SJCRH30 (cell line): ENCODE results near the gene ESR1. TPM values are rescaled to one million over a fixed set of nuclear protein-coding genes. Genes with fewer than 3 reads are reported as not detected.
A peak's percentile ranks its signal among the peaks of the same experiment; 100 is the strongest.

ENCODE experiments used
- DNase-seq, 2 experiments: peaks; one replicate each; pipeline ENCODE4 v3.0.0-alpha.2; 2015 to 2020
- H3K27ac ChIP-seq: fragments of 250-450 bp; sonication (Bioruptor Pico); 2 replicates; pipeline ENCODE4 v1.5.1; 2020; ENCODE audit warnings: mild to moderate bottlenecking, moderate library complexity
- H3K27me3 ChIP-seq: fragments of 250-450 bp; sonication (Bioruptor Pico); 2 replicates; pipeline ENCODE4 v1.5.1; 2020; ENCODE audit warnings: mild to moderate bottlenecking, moderate library complexity
- H3K36me3 ChIP-seq: fragments of 250-450 bp; sonication (Bioruptor Pico); 2 replicates; pipeline ENCODE4 v1.5.1; 2020; ENCODE audit warnings: mild to moderate bottlenecking, moderate library complexity
- H3K4me1 ChIP-seq: fragments of 250-450 bp; sonication (Bioruptor Pico); 2 replicates; pipeline ENCODE4 v1.5.1; 2020; ENCODE audit warnings: mild to moderate bottlenecking, moderate library complexity
- H3K4me3 ChIP-seq: fragments of 250-450 bp; sonication (Bioruptor Pico); 2 replicates; pipeline ENCODE4 v1.5.1; 2020; ENCODE audit warnings: mild to moderate bottlenecking, moderate library complexity
- H3K9me3 ChIP-seq: fragments of 250-450 bp; sonication (Bioruptor Pico); replicated peaks from 2 replicates; pipeline ENCODE4 v1.5.1; 2020; ENCODE audit warnings: mild to moderate bottlenecking, moderate library complexity
- total RNA-seq: library from RNA; depleted of rRNA; stranded (reverse); fragments of >200 nt; shearing (Covaris generic); gene quantifications from 2 replicates; pipeline ENCODE4 v1.2.3, GENCODE V29; 2014; rRNA removed

Gene ESR1
- total RNA-seq: 0.03 TPM in 1 of 2 replicates, not detected in the other

DNA sequence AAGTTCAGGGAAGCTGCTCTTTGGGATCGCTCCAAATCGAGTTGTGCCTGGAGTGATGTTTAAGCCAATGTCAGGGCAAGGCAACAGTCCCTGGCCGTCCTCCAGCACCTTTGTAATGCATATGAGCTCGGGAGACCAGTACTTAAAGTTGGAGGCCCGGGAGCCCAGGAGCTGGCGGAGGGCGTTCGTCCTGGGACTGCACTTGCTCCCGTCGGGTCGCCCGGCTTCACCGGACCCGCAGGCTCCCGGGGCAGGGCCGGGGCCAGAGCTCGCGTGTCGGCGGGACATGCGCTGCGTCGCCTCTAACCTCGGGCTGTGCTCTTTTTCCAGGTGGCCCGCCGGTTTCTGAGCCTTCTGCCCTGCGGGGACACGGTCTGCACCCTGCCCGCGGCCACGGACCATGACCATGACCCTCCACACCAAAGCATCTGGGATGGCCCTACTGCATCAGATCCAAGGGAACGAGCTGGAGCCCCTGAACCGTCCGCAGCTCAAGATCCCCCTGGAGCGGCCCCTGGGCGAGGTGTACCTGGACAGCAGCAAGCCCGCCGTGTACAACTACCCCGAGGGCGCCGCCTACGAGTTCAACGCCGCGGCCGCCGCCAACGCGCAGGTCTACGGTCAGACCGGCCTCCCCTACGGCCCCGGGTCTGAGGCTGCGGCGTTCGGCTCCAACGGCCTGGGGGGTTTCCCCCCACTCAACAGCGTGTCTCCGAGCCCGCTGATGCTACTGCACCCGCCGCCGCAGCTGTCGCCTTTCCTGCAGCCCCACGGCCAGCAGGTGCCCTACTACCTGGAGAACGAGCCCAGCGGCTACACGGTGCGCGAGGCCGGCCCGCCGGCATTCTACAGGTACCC, at the start of gene ESR1:
ESR1 (plus strand) TSS at position 170 of the 858 bp plus-strand sequence; CDS start at position 401, 231 bp downstream.
- no peak within 1 kb of the TSS for H3K27ac ChIP-seq
- H3K36me3 ChIP-seq: no peaks in the 10 kb centered on the region
- H3K9me3 ChIP-seq: no peaks in the 10 kb centered on the region
- no peaks in the 10 kb centered on the region; the same call in 1 of the 2 replicates for H3K4me1 ChIP-seq
- H3K27me3 ChIP-seq: no peaks in the 10 kb centered on the region; the same call in 1 of the 2 replicates
- DNase-seq: peak in 1 of 2 experiments; percentile 15
- H3K4me3 ChIP-seq: peak within 1 kb of the TSS; percentile 15

DNA sequence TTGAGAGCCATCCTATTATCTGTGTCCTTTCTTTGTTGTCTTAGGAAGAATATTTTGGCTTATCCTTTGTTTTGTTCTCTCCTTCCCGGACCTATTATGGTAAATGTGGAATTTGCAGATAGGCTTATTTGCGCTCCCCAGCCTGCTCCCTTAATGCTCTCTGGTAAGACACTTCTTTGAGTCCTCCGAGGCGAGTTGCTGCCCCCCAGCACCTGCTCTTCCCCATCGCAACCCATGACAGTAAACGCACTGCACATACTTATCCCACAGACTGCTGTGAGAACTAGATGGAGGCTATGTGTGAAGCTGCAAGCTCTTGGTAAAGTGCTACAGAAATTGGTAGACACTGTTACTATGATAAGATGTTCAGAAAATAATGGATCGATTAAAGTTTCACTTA, 47.0 kb upstream of the ESR1 start:
- no peak overlapping the region for H3K27ac ChIP-seq
- DNase-seq: peak; percentile 52 to 67
- H3K27me3 ChIP-seq: no peaks in the 10 kb centered on the region
- H3K36me3 ChIP-seq: no peaks in the 10 kb centered on the region
- no peak overlapping the region for H3K4me3 ChIP-seq
- no peaks in the 10 kb centered on the region for H3K9me3 ChIP-seq
- no peaks in the 10 kb centered on the region; the same call in 1 of the 2 replicates for H3K4me1 ChIP-seq

DNA sequence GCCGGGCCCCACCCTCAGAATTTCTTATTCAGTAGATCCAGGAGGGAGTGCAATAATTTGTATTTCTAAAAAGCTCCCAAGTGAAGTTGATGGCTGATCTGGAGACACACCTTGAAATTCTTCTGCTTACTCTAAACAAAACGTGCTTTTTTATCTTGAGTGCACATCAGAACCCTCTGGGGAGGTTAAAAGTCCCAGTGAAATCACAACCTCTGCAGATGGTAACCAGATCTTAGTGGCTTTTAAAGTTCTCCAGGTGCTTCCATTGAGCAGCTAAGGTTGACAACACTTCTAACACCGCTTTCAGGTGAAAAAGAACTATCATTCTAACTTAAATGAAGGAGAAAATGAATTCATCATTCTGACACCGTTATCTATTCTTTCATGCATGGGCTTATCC, 45.6 kb upstream of the ESR1 start:
- Histone ChIP-seq H3K4me3 (no peak overlapping the region), H3K27ac (no peak overlapping the region)

DNA sequence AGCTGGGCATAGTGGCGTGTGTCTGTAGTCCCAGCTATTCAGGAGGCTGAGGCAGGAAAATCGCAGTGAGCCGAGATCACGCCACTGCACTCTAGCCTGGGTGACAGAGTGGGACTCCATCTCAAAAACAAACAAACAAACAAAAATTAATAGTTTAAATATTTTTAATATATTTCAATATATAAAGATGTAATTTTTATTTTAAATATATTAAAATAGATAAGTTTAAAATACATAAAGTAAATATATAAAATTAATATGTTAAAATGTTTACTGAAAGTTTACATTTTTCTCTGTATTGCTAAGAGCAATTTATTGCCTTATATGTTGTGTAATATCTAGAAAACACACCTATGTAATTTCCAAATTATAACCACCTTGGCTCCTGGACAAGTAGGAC, 44.7 kb upstream of the ESR1 start:
- Histone ChIP-seq H3K9me3 (no peaks in the 10 kb centered on the region), H3K27ac (no peak overlapping the region), H3K27me3 (no peaks in the 10 kb centered on the region), H3K36me3 (no peaks in the 10 kb centered on the region), H3K4me1 (no peaks in the 10 kb centered on the region; the same call in 1 of the 2 replicates), H3K4me3 (no peak overlapping the region)
- no peak for DNase-seq

More for the DNA sequence above, 45.6 kb upstream of the ESR1 start:
- Histone ChIP-seq H3K27me3 (no peaks in the 10 kb centered on the region), H3K36me3 (no peaks in the 10 kb centered on the region), H3K9me3 (no peaks in the 10 kb centered on the region), H3K4me1 (no peaks in the 10 kb centered on the region; the same call in 1 of the 2 replicates)
- DNase-seq: no peak

DNA sequence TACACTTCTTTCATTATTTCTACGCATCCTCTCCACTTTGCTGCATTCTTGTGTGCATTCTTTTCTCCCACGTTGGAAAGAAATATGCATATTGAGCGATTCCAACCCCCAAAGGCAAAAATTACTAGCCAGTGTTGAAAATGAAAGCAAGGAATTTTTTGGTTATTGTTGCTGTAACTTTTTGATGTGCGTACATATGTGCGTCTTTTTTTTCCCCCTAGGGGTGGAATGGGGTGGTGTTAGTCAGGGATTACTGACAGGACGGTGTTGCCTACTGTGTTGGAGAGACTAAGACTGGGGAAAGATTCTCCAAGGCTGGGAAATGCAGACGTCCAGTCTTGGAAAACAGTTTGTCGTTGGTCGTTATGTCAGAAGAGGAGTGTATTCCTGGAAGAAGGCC, 44.2 kb upstream of the ESR1 start:
- Histone ChIP-seq H3K27ac (no peak overlapping the region), H3K27me3 (no peaks in the 10 kb centered on the region), H3K4me3 (no peak overlapping the region), H3K9me3 (no peaks in the 10 kb centered on the region), H3K4me1 (no peaks in the 10 kb centered on the region; the same call in 1 of the 2 replicates), H3K36me3 (no peaks in the 10 kb centered on the region)
- peak in 1 of 2 experiments; percentile 10 for DNase-seq

DNA sequence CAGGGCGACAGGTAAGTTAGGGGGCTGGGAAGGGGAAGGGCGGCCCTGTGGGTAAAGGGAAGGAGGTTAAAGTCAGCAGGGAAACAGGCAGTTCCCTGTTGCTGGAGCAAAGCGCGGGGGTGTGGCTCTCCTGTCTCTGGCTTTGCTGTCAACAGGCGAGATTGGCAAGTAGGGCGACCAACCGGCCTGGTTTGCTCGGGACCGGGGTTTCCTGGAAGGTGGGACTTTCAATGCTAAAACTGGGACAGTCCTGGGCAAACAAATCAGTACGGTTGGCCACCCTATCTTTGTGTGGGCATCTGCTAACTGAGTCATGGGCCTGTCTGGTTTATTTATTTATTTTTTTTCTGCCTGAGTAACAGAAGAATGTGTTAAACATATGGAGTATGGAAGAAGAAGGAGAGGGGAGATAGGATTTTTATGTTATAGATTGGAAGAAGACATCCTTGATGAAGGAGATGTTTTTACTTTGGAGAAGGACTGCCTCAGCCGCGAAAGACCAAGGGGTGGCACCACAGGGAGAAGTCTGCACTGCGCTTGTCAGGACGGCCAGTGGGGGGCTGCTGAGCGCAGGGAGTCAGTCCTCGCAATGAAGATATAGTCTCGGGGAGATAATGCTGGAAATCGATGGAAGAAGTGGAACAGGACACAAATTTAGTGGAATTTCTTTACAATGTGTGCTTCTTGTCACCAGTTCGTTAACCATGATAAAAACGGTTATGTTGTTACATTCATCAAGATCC, 43.4 kb upstream of the ESR1 start:
- no peaks in the 10 kb centered on the region for H3K27me3 ChIP-seq
- no peak overlapping the region for H3K4me3 ChIP-seq
- H3K36me3 ChIP-seq: no peaks in the 10 kb centered on the region
- no peaks in the 10 kb centered on the region; the same call in 1 of the 2 replicates for H3K4me1 ChIP-seq
- peak; percentile 33 to 50 for DNase-seq
- H3K27ac ChIP-seq: no peak overlapping the region
- no peaks in the 10 kb centered on the region for H3K9me3 ChIP-seq

DNA sequence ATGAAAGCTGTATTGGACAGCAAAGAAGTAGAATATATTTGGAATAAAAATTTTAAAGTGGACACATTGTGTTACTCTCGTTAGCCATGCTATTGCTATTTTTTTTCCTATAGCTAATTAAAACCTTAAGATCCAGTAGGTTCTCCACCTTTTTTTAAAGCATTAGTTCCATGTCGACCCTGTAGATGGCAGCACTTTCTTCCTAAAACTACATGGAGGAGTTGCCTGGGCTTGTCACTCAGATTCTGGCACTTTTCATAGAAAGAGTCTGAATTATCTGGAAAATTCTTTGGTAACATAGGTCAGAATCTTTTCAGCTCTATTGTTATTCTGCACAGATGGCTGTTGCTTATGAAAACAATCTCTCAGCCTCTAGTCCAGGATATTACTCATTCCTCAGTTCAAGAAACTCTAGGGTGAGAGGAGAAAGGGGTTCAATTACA, 42.0 kb upstream of the ESR1 start:
- H3K9me3 ChIP-seq: no peaks in the 10 kb centered on the region
- DNase-seq: peak; percentile 31 to 77

DNA sequence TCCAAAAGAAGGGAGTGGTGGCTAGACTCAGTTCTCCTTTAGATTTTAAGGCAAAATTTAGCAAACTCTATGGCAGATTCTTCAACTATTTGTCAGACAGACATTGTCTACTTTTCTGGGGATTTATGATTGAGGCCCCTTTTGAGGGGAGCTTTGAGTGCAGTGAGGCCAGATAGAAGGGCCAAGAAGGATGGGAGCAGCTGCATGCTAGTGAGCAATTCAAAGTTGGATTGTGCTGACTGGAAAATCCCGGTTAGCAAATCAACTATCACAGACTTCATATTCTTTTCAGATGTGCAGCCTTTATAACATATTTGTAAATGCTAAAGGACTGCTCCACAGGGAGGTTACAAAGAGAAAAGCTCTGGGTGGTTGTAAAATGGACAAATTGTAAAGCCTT, 35.0 kb upstream of the ESR1 start:
- H3K27me3 ChIP-seq: no peaks in the 10 kb centered on the region
- peaks cover 17% of the 10 kb centered on the region for H3K4me1 ChIP-seq
- peak; percentile 61 to 78 for DNase-seq
- H3K36me3 ChIP-seq: no peaks in the 10 kb centered on the region
- peak overlapping the region; percentile 49 for H3K27ac ChIP-seq
- H3K9me3 ChIP-seq: no peaks in the 10 kb centered on the region
- no peak overlapping the region for H3K4me3 ChIP-seq

More for the DNA sequence above, 42.0 kb upstream of the ESR1 start:
- H3K4me1 ChIP-seq: no peaks in the 10 kb centered on the region; the same call in 1 of the 2 replicates
- no peaks in the 10 kb centered on the region for H3K36me3 ChIP-seq
- no peaks in the 10 kb centered on the region for H3K27me3 ChIP-seq
- no peak overlapping the region for H3K4me3 ChIP-seq
- no peak overlapping the region for H3K27ac ChIP-seq

DNA sequence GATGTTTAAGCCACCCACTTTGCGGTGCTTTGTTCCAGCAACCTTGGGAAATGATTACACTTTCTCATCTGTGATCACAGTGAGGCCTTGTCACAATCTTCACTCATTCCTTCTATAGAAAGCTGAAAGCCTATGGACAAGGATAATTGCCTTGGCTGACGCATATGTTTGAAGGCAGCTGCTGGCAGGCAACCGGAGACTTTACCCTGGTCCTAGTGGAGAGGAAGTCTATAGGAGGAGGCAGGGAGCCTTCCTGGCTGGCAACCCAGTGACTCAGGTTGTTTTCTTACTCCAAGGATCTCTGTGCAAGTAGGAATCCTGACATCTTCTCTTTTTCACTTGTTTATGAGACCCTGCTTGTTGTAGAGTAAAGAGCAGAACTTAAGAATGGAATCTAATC, 34.1 kb upstream of the ESR1 start:
- no peaks in the 10 kb centered on the region for H3K27me3 ChIP-seq
- DNase-seq: peak; percentile 39 to 64
- H3K36me3 ChIP-seq: no peaks in the 10 kb centered on the region
- H3K9me3 ChIP-seq: no peaks in the 10 kb centered on the region
- no peak overlapping the region for H3K4me3 ChIP-seq
- peaks cover 17% of the 10 kb centered on the region for H3K4me1 ChIP-seq
- H3K27ac ChIP-seq: peak overlapping the region; percentile 49

DNA sequence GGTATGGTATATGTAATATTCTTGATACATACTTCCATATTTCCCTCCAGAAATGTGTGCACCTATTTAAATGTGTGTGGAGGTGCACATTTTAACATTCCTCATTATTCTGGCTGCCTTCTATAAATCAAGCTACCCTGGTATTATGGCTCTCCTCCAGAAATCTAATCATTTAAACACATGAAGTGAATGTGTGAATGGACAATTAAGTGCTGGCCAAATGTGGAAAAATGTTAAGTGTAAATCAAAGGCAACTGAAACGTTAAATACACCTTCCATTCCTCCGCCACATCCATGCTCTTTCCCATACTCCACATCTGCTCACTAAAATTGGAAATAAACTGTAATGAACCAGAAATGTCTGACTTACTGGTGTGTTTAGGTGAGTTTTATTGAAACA, 24.9 kb upstream of the ESR1 start:
- H3K4me1 ChIP-seq: no peaks in the 10 kb centered on the region
- no peak for DNase-seq
- H3K9me3 ChIP-seq: no peaks in the 10 kb centered on the region
- H3K27ac ChIP-seq: no peak overlapping the region
- H3K27me3 ChIP-seq: no peaks in the 10 kb centered on the region
- no peak overlapping the region for H3K4me3 ChIP-seq
- no peaks in the 10 kb centered on the region for H3K36me3 ChIP-seq

DNA sequence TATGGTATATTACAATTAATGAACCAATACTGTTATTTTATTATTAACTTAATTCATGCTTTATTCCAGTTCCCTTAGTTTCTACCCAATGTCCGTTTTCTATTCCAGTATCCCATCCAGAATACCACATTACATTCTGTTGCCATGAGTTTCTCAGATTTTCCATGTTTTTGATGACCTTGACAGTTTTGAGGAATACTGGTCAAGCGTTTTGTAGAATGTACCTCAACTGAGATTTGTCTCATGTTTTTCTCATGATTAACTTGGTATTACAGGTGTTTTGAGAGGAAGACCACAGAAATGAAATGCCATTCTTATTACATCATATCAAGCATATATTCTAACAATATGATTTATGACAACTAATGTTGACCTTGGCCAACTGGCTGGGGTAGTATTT, 23.8 kb upstream of the ESR1 start:
- no peaks in the 10 kb centered on the region for H3K4me1 ChIP-seq
- H3K36me3 ChIP-seq: no peaks in the 10 kb centered on the region
- H3K4me3 ChIP-seq: no peak overlapping the region
- H3K9me3 ChIP-seq: no peaks in the 10 kb centered on the region
- H3K27ac ChIP-seq: no peak overlapping the region
- H3K27me3 ChIP-seq: no peaks in the 10 kb centered on the region
- DNase-seq: no peak

DNA sequence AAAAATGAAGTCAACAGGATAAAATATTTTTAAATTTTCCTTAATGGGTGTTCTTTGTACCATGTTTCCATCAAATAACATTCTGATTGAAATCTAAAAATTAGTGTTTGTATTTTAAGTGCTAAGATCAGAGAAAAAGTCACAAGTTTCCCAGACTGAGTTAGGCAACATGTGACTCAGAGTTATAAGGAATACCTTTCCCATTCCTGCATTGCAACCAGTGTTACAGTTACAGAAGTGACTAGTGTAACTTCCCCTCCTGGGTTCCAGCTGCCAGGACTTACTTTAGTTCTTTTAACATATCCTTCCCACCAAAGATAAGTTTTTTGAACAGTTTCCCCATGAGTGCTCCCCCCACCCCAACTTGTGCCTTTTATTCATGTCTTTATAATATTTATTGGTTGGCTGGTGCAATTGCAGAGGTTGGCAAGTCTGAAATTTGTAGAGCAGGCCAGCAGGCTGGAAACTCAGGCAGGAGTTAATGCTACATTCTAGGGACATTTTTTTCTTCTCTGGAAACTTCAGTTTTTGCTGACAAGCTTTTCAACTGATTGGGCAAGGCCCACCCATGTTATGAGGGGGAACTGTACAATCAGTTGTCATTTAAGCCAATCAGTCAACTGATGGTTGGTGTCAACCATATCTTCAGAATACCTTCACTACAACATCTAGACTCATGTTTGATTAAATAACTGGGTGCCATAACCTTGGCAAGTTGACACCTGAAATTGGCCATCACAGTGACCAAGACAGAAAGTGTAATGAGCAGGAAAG, 22.9 kb upstream of the ESR1 start:
- H3K36me3 ChIP-seq: no peaks in the 10 kb centered on the region
- no peak overlapping the region for H3K4me3 ChIP-seq
- no peaks in the 10 kb centered on the region for H3K4me1 ChIP-seq
- H3K27me3 ChIP-seq: no peaks in the 10 kb centered on the region
- DNase-seq: no peak
- H3K27ac ChIP-seq: no peak overlapping the region
- H3K9me3 ChIP-seq: no peaks in the 10 kb centered on the region

DNA sequence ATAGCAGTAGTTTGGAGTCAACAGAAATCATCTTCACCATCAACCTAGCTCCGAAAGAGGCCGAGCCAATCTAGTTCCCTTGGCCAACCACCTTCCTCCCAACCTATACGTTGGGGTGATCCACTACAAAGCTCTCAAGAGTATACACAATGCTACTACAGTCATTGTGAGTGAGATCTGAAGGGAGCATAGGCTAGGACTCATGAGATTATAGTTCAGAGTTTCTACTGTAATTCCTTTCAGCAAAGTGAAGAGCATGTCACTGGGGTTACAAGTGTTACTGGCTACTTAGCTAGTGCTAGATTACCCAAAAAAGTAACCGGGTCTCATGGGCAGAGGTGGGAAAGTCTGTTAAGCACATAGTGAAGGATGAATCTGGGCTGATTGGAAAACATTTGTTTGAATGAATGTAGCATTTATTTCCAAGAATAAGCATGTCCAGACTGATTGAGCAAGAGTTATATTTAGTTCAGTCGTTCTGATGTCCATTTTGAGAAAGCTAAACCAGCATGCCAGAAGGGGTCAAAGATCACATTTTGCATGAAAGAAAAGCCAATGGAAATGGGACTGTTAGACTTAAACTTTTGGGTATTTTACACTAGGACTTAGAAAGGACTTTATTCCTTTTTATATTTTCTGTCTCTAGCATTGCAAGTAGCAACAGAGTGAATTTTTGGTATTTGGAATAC, 10.5 kb upstream of the ESR1 start:
- Histone ChIP-seq H3K9me3 (no peaks in the 10 kb centered on the region), H3K36me3 (no peaks in the 10 kb centered on the region), H3K27ac (no peak overlapping the region), H3K27me3 (no peaks in the 10 kb centered on the region), H3K4me1 (no peaks in the 10 kb centered on the region), H3K4me3 (no peak overlapping the region)
- no peak for DNase-seq

DNA sequence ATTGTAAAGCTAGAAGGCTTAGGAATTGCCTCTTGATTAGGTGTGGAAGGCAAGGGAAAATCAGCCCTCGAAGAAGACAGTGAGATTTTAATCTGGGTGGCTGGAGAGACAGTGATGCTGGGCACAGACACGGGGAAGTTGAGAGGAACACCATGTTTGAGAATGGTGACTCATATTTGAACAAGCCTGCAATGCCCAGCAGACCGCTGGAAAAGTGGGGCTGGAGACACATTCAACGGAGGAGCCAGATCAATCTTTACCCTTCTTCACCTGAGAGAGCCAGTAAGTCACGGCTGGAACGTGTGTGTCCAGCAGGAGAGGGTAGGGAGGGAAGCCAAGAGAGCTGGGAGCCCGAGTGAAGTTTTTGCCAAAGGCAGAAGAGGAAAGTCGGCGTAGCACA, 3.7 kb upstream of the ESR1 start:
- H3K9me3 ChIP-seq: no peaks in the 10 kb centered on the region
- H3K4me3 ChIP-seq: no peak overlapping the region
- no peaks in the 10 kb centered on the region for H3K36me3 ChIP-seq
- no peaks in the 10 kb centered on the region for H3K27me3 ChIP-seq
- H3K4me1 ChIP-seq: no peaks in the 10 kb centered on the region; the same call in 1 of the 2 replicates
- no peak for DNase-seq
- no peak overlapping the region for H3K27ac ChIP-seq
